Ascending aorta (tissue), 2 donors: ENCODE results near the gene CASP4. TPM values are rescaled to one million over a fixed set of nuclear protein-coding genes. Genes with fewer than 3 reads are reported as not detected.
A peak's percentile ranks its signal among the peaks of the same experiment; 100 is the strongest.

Source experiments
- DNase-seq, 2 donors: peaks; one replicate each; pipeline ENCODE4 v3.0.0-alpha.2; 2019; ENCODE audit warnings: low spot score in 2 of 2
- H3K27ac ChIP-seq, 2 donors: fragments of 200-600 bp; sonication (generic); one replicate each; pipeline ENCODE4 v1.5.1; 2016 to 2017; ENCODE audit warnings: mild to moderate bottlenecking in 1 of 2
- H3K27me3 ChIP-seq: fragments of 200-600 bp; sonication (generic); one replicate; pipeline ENCODE4 v1.5.1; 2017
- H3K36me3 ChIP-seq, 2 donors: fragments of 200-600 bp; sonication (generic); one replicate each; pipeline ENCODE4 v1.5.1; 2016
- H3K4me1 ChIP-seq, 2 donors: fragments of 200-600 bp; sonication (generic); one replicate each; pipeline ENCODE4 v1.5.1; 2016 to 2017; ENCODE audit warnings: mild to moderate bottlenecking in 1 of 2
- H3K4me3 ChIP-seq, 2 donors: fragments of 200-600 bp; sonication (generic); one replicate each; pipeline ENCODE4 v1.5.1; 2016 to 2017; ENCODE audit warnings: mild to moderate bottlenecking in 1 of 2
- H3K9me3 ChIP-seq, 2 donors: fragments of 200-600 bp; sonication (generic); one replicate each; pipeline ENCODE4 v1.5.1; 2016
- intact Hi-C: fragments of 100-400 bp; cut with DNase I; formaldehyde crosslinking; loops from one replicate; pipeline ENCODE4 v1.15.1; 2023
- total RNA-seq: library from RNA; depleted of rRNA; stranded (reverse); fragments of >200 nt; gene quantifications from one replicate; pipeline ENCODE4 v1.1.0, GENCODE V29; 2016
- TF ChIP-seq, protein P1 (sequence below), 3 experiments: fragments of 200-600 bp in 2 of 3; fragments of 450-650 bp in 1 of 3; sonication (generic) in 2 of 3; IDR thresholded peaks; one replicate each; pipeline ENCODE4 v1.5.1; 2016 to 2019; ENCODE audit warnings: antibody characterized with exemption in 3 of 3, mild to moderate bottlenecking in 1 of 3, moderate library complexity in 1 of 3

The CASP4 gene
- total RNA-seq, 1 donor from 2014 or later = 56.6 TPM

DNA sequence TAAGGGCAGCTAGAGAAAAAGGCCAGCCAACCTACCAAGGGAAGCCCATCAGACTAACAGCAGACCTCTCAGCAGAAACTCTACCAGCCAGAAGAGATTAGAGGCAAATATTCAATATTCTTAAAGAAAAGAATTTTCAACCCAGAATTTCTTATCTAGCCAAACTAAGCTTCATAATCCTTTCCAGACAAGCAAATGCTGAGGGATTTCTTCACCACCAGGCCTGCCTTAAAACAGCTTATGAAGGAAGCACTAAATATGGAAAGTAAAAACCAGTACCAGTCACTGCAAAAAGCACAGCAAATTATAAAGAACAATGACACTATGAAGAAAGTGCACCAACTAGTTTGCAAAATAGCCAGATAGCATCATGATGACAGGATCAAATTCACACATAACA, 39.6 kb downstream of the CASP4 start:
- Histone ChIP-seq H3K9me3 (peaks cover 0 to 11% of the 10 kb centered on the region in 2 donors), H3K4me3 (no peak overlapping the region), H3K4me1 (no peaks in the 10 kb centered on the region), H3K27ac (no peak overlapping the region), H3K27me3 (no peaks in the 10 kb centered on the region), H3K36me3 (no peaks in the 10 kb centered on the region)
- intact Hi-C loops = no loop called here
- no peak for DNase-seq
- TF ChIP-seq, protein P1, sequence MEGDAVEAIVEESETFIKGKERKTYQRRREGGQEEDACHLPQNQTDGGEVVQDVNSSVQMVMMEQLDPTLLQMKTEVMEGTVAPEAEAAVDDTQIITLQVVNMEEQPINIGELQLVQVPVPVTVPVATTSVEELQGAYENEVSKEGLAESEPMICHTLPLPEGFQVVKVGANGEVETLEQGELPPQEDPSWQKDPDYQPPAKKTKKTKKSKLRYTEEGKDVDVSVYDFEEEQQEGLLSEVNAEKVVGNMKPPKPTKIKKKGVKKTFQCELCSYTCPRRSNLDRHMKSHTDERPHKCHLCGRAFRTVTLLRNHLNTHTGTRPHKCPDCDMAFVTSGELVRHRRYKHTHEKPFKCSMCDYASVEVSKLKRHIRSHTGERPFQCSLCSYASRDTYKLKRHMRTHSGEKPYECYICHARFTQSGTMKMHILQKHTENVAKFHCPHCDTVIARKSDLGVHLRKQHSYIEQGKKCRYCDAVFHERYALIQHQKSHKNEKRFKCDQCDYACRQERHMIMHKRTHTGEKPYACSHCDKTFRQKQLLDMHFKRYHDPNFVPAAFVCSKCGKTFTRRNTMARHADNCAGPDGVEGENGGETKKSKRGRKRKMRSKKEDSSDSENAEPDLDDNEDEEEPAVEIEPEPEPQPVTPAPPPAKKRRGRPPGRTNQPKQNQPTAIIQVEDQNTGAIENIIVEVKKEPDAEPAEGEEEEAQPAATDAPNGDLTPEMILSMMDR (IDR thresholded peaks at IDR 0.05) = no peak

DNA sequence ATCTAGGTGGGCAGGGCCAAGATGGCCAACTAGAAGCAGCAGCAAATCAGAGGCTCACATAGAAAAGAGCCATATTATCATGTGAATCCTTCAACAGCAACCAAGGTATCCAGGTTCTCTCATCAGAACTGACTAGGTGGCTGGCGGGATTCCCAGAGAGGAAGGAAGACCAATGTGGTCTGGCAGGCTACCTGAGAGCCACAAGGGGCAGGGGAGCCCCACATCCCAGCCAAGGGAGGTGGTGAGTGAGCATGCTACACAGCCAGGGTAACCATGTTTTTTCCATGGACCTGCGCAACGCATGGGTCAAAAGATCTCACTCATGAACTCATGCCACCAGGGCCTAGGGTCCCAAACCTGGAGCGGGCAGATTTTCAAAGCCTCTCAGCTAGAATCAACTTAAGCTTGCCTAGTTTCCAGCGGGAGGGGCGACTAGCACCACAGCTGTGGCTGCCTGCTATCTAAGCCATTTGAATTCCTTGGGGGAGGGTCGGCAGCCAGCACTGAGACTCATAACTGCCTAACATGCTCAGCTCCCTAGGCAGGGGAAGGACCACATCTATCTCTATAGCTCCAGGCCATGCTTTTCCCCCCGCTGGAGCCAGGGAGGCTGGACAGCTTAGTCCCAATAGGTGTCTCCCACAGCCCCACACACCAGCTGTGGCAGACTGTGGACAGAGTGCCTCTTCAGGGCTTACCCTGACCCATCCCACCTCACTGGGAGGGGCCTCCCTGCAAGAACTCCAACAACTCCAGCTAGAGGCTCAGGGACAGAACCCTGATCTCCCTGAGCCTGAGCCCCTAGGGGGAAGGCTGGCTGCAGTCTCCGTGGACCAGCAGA, 41.4 kb downstream of the CASP4 start:
- TF ChIP-seq, protein P1 (IDR thresholded peaks at IDR 0.05) = no peak
- DNase-seq = no peak
- H3K27me3 ChIP-seq = no peaks in the 10 kb centered on the region

DNA sequence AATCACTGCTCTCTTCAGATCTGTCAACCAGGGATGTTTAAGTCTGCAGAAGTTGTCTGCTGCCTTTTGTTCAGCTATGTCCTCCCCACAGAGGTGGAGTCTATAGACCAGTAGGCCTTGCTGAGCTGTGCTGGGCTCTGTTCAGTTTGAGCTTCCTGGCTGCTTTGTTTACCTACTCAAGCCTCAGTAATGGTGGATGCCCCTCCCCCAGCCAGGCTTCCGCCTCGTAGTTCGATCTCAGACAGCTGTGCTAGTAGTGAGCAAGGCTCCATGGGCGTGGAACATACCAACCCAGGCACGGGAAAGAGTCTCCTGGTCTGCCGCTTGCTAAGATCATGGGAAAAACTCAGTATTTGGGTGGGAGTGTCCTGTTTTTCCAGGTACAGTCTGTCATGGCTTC, 42.5 kb downstream of the CASP4 start:
- DNase-seq = no peak

More for the DNA sequence above, 41.4 kb downstream of the CASP4 start:
- Histone ChIP-seq H3K4me3 (no peak overlapping the region), H3K4me1 (no peaks in the 10 kb centered on the region), H3K27ac (no peak overlapping the region), H3K9me3 (peaks cover 0 to 11% of the 10 kb centered on the region in 2 donors), H3K36me3 (no peaks in the 10 kb centered on the region)
- intact Hi-C loops = no loop called here

DNA sequence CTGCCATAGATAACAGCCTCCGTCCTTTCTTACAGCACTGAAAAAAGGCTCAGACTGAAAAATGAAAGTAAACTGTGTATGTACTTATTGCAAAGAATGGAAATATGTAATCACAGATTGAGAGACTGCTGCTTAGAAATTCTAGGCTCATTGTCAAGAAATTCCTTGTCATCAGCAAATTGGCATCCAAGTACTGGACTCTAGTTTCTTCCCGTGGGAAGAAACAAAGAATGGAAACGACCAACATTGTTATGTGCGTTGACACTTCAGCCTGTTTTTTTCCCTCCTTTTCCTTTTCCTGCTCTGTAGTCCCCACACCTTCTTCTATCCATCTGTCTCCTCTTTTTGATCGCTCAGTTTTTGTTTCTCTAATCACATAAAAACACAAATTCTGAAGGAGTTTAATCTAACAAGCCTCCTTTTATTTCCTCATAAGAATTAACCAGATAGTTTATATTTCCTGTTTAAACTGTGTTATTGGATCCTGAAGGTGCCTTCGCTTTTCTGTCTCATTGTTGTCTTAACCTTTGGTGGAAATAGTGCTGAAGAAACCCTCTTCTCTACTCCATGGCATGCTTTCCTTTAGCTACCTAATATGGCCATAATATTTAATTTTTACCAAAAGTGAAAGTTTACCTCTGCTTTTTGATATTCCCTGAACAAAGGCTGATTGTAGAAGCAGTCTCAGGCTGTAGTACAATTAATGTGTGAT, 50.1 kb downstream of the CASP4 start:
- H3K4me3 ChIP-seq = peak overlapping the region; percentile 51 to 69
- intact Hi-C loops = loop anchor here (5.0 kb wide), 1 partner anchor 49 kb away; the partner anchor contains the start of gene CASP4
- no peaks in the 10 kb centered on the region for H3K36me3 ChIP-seq
- H3K27me3 ChIP-seq = no peaks in the 10 kb centered on the region
- TF ChIP-seq, protein P1 (IDR thresholded peaks at IDR 0.05) = no peak
- H3K9me3 ChIP-seq = no peaks in the 10 kb centered on the region
- peaks cover 3 to 6% of the 10 kb centered on the region in 2 donors for H3K4me1 ChIP-seq
- peak overlapping the region; percentile 63 to 69 for H3K27ac ChIP-seq
- DNase-seq = no peak

More for the DNA sequence above, 42.5 kb downstream of the CASP4 start:
- Histone ChIP-seq H3K27me3 (no peaks in the 10 kb centered on the region), H3K4me3 (no peak overlapping the region), H3K27ac (no peak overlapping the region), H3K9me3 (peaks cover 0 to 11% of the 10 kb centered on the region in 2 donors), H3K36me3 (no peaks in the 10 kb centered on the region), H3K4me1 (no peaks in the 10 kb centered on the region)
- intact Hi-C loops = no loop called here
- TF ChIP-seq, protein P1 (IDR thresholded peaks at IDR 0.05) = no peak

DNA sequence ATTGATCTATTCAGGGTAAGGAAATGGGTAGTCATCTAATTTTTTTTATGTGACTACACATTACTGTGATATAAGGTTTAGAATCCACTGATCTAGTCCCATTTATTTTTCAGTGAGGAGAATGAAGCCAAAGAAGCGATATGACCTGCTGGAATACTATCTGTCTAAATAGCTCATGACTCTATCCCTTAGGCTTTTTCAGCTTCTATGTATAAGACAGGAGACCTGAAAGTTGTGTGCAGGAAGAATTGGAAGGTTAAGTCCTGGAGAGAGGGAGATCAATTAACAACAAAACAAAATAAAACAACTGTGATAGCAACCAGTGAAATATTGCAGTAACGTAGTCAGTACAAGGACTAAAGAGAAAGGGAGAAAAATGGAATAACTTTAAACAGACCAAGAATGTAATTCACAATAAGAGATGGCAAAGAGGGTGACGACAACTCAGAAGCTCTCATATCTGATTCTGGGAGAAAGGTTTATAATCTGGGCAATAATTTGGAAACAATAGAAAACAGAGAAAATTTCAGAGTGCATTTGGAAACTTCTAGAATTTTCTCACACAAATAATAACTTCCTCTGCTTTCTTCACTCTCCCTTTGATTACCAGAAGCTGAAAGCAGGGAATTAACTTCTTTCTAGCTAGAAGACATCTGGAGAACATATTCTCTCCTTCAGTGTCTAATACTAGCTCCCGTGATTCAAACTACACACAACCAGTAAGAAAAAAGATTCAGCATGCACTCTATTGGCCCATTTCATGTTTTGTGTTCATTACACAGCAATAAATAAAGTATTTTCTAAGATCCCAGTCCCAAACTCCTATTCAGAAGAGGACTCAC, 50.9 kb downstream of the CASP4 start:
- H3K27ac ChIP-seq = peak overlapping the region; percentile 63 to 69
- no peaks in the 10 kb centered on the region for H3K36me3 ChIP-seq
- H3K4me1 ChIP-seq = peaks cover 3 to 6% of the 10 kb centered on the region in 2 donors
- intact Hi-C loops = loop anchor here (2.0 to 5.0 kb wide), 2 partner anchors 19 to 50 kb away; partner anchors contain the start of genes CASP12 and CASP4
- no peaks in the 10 kb centered on the region for H3K27me3 ChIP-seq
- H3K9me3 ChIP-seq = no peaks in the 10 kb centered on the region
- TF ChIP-seq, protein P1 (IDR thresholded peaks at IDR 0.05) = no peak
- DNase-seq = no peak
- peak overlapping the region; percentile 51 to 69 for H3K4me3 ChIP-seq
